GM18909 (cell line): ENCODE results near the gene COL6A2.

Experiments used
- ATAC-seq: cut with Tn5 transposase; IDR thresholded peaks from one replicate; pipeline ENCODE4 v1.9.1; 2021; ENCODE audit warnings: mild to moderate bottlenecking; ENCODE audit not compliant: unreplicated experiment, poor library complexity

The COL6A2 gene

DNA sequence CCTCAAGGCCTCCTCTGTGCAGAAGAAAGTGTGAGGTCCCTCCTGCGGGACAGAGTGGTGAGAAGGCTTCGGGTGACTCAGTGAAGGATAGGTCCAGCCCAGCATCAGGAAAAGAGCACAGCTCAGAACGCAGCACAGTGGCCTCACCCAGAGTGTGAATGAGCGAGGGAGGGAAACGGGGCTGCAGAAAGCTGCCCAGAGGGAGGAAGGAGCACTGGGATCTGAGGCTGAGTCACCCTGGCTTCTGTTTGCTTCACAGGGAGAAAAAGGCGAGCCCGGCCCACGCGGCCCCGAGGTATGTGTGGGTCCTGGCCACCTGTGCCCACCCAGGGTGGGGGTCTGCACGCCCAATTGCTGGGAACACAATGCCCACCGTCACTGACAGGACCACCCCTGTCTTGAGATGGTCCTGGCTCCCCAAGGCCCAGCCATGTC is 24.3 kb downstream of the COL6A2 start:
- no peak for ATAC-seq

DNA sequence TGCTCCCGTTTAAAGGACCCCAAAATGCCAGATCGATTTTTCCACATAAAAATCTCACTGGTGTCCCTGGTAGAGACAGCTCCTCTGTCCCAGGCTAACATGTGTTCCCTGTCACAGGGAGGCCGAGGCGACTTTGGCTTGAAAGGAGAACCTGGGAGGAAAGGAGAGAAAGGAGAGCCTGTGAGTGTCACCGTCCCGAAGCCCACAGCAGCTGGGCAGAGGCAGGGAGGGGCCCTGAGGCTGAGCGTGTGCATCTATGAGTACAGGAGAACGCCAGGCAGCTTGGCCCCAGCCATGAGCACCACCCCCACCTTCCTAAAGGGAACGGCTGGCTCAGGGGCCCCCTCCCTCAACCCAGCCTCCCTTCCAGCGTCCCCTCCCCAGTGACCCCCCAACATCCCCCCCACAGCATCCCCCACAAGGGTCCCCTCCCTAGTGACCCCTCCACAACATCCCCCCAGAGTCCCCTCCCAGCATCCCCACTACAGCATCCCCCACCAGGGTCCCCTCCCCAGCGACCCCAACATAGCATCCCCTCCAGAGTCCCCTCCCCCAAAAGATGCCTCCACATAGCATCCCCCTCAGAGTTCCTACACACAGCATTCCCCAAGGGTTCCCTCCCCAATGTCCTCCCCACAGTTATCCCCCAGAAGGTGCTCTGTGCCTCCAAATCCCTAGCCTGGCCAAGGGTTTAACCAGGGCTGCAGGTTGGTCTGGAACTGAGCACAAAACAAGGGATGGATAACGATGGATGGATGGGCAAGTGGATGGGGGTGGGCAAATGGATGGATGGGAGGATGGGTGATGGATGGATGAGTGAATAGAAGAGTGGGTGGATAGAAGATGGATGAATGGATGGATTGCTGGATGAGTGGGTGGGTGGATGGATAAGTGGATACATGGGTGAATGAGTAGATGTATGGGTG is 25.1 kb downstream of the COL6A2 start:
- no peak for ATAC-seq

DNA sequence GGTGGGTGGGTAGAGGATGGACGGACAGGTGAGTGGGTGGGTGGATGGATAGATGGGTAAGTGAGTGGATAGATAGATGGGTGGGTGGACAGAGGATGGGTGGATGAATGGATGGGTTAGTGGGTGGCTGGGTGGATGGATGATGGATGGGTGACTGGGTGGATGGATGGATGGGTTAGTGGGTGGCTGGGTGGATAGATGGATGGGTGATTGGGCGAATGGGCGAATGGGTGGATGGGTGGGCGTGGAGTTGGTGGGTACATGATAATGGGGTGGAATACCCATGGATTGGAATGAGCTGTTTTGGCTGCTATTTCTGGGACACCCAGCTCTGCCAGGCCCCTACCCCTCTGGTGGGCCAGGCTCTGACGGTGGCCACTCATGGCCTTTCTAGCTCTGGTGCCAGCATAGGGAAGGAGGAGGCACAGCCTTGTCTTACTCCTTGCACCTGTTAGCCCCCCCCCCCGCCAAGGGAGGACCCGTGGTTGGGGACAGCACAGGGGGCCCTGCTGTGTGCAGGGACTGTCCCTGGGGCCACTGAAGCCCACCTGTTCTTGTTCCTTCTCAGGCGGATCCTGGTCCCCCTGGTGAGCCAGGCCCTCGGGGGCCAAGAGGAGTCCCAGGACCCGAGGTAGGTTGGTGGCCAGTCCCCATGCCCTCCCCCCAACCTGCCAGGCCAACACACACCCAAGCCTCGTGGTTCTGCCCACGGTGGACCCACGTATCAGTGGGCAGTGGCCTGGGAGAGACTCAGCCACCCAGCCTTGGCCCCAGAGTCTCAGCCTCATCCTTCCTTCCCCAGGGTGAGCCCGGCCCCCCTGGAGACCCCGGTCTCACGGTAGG is 26.4 kb downstream of the COL6A2 start:
- no peak for ATAC-seq

DNA sequence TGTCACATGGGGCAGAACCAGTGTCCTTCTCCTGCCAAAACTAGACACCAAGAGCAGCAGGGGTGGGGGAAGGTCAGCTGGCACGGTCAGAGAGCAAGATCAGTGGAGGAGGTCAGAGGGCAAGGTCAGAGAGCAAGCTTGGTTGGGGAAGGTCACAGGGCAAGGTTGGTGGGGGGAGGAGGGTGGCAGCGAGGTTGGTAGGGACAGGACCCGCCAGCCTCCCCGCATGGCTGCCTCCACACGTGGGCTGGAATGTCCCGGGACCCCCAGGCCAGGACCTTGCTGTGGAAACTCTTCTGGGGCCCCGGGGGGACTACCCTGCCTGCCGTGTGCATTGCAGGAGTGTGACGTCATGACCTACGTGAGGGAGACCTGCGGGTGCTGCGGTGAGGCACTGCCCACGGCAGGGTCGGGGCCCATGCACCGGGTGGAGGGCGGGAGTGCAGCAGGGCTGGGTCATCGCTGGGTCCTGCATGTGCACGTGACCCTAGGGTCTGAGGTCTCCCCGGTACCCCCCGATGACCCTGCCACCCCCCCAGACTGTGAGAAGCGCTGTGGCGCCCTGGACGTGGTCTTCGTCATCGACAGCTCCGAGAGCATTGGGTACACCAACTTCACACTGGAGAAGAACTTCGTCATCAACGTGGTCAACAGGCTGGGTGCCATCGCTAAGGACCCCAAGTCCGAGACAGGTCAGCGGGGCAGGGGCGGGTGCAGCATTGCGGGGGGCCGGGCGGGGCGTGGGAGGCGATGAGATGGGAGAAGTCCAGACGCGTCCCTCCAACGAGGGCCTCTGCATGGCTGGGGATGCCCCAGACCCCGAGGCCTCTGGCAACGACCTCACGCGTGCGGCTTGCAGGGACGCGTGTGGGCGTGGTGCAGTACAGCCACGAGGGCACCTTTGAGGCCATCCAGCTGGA is 27.3 kb downstream of the COL6A2 start:
- no peak for ATAC-seq

DNA sequence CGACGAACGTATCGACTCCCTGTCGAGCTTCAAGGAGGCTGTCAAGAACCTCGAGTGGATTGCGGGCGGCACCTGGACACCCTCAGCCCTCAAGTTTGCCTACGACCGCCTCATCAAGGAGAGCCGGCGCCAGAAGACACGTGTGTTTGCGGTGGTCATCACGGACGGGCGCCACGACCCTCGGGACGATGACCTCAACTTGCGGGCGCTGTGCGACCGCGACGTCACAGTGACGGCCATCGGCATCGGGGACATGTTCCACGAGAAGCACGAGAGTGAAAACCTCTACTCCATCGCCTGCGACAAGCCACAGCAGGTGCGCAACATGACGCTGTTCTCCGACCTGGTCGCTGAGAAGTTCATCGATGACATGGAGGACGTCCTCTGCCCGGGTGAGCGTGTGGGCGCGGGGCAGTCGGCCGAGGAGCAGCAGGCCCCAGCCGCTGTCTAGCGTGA is 28.0 kb downstream of the COL6A2 start:
- ATAC-seq: no peak

DNA sequence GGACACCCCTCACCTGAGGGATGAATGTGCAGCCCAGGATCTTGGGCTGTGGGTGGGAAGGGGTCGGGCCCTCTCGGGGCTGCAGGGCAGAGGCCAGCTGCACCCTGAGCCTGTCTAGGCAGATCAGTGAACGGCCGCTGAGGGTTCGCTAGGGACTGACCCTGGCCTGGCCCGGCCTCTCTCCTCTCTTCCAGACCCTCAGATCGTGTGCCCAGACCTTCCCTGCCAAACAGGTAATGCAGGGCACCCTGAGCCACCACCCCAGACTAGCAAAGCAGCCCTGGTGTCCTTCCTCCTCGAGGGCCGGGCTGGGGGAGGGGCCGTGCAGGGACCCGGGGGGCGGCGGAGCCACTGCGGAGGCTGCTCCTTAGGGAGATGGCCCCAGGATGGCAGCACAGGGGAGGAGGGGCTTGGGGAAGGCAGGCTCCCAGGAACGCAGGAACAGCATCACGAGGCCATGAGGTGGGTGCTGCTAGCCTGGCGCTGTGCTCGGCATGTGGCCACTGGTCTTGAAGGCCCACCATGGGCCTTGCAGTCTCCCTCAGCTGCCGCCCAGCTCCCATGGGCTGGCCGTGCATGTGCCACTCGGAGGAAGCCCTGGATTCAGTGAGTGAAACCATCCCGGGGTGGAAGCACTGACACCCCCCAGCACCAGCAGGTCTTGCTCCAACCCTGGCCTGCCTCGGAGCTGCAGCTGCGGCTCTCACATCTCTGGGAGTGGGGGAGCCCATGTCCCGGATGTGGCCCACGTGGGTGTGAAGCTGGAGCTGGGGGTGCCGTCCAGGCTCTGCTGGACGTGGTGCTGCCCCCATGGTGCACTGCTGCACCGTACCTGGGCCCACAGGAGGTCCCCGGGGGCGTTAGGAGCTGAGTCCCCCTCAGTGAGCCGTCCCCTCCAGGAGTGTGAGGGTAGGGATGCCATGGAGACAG is 28.7 kb downstream of the COL6A2 start:
- ATAC-seq: no peak

DNA sequence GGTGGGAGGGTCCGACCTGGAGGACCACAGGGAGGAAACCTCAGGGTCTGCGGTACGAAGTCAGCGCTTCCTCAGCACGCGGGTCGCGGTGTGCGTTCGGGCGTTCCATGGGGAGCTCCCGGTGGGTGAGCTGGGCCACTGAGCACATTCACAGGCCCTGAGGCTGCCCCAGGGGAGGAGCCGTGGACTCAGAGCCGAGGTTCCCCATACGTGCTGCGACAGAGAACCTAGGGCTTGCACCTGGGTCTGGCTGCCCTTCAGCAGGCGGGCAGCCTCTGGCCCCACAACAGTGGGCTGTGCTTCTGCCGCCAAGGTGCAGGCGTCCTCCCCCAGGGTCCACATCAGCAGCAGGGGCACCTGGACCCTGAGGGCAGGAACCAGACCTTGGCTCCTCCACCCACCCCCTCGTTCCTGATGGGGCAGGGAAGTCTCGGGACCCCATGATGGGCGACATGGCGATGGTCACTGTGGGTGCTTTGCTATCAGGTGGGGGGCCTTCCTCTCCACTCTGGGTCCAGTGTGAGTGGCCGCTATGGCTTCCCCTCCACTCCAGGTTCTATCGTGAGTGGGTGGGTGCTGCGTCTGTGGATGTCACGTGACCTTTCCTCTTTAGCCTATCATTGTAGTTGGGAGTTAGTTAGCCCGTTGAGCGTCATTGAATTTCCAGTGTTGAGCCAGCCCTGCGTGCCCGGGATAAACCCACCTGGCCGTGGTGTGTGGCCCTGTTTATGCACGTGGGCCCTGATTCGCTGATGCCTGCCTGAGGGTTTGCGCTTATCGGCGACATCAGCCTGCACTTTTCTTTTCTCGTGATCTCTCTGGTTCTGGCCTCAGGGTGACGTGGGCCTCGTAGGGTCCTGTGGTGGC is 29.6 kb downstream of the COL6A2 start:
- ATAC-seq: no peak

DNA sequence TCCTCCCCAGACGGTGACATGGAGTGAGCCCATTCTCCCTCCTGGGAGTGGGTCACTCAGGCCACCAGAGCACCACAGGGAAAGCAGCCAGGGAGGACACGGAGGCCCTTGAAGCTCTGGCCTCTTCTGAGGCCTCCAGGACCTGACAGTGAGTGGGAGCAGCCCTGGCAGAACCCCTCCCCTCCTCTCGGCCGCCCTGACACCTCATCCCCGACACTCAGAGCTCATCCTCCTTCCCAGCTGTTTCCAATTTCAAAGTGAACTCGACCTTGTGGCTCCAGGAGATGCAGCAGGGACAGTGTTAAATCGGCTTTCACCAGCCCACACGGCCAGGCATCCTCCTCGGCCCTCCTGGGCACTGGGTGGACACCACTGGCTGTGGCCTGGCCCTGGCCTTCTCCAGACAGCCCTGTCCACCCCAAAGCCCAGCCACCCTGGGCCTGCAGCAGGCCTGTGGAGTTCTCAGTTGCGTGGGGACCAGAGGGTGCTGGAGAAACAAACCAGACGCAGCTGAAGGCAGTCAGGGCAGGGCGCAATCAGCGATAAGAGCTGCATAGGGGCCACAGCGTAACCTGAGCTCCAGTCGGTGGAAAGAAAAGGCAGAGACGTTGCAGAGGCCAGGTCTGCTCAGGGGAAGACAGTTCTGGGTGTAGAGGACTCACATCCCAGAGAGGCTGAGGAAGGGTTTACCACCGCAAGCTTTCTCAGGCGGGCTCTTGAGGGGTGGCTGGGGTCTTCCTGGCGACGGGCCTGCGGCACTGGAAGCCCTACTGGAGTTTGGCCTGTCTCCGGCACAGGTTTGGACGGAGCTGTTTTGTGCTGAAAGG is 30.4 kb downstream of the COL6A2 start:
- no peak for ATAC-seq

DNA sequence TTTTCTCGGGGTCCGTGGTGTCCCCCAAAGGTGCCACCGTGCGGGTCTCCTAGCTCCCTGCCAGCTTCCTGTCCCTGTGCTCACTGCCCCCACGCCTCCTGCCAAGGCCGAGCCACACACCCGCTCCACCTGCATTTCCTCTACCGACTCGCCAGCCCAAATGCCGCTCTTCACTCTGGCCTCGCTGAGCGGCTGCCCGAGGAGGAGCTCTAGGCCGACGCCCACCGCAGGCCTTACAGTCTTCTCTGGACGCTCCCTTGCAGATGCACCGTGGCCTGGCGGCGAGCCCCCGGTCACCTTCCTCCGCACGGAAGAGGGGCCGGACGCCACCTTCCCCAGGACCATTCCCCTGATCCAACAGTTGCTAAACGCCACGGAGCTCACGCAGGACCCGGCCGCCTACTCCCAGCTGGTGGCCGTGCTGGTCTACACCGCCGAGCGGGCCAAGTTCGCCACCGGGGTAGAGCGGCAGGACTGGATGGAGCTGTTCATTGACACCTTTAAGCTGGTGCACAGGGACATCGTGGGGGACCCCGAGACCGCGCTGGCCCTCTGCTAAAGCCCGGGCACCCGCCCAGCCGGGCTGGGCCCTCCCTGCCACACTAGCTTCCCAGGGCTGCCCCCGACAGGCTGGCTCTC is 31.1 kb downstream of the COL6A2 start:
- no peak for ATAC-seq

DNA sequence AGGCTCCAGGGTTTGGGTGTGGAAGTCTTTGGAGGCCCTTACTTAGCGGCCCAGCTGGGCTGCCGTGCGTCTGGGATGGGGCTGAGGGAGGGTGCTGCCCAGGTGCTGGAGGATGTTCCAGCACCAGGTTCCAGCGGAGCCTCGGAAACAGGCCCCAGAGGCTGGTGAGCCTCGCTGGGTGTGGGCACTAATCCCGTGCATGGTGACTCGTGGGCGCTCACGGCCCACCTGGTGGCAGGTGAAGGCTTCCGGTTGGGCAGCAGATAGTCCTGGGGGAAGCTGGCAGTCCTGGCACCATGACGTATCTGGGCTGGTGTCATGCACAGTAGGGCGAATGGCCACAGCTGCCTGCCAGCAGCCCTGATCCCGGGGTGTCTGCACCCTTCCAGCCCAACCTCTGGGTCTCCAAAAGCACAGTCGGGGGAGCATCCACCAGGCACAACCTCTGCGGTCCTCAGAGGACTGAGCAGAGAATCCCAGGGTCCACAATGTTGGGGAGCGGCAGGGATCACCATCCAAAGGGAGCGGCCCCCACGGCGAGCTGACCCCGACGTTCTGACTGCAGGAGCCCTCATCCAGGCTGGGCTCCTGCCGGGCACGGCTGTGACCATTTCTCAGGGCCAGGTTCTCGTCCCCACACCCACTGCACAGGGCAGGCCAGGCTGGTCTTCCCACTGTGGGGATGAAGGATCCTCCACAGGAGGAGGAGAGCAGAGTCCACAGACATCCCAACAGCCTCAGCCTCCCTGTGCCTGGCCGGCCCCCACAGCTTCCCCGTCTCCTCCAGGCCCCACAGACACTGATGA is 32.1 kb downstream of the COL6A2 start:
- no peak for ATAC-seq

DNA sequence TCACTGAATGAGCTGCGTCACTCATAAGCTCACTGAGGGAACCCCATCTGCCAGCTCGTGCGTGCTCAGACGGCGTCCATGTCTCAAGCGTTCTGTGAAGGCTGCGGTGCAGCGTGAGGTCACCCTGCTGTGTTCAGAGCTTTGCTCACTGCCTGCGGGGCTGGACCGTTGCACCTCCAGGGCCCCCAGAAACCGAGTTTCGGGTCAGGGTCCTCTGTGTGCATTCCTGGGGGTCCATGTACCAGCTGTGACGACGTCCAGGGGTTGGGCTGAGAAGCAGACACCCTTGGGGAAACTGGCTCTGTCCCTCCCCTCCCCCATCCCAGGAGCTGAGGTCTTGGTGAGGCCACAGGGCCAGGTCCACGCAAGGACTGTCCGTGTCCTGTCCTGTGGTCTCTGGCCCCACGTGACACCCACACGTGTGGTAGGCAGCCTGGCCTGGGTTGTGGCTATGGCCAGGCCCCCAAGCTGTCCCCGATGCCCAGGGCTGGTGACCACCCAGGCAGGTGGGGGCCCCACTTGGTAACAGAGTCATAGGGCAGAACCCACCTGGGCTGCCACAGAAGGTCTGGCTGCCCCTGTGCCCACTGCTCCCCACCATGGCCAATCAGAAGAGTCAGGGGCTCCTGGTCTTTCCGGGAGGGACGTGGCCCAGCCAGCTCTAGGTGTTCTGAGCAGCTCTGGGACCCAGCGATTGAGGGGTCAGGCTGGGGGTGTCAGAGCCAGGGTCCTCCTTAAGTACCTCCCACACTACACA is 33.1 kb downstream of the COL6A2 start:
- no peak for ATAC-seq

DNA sequence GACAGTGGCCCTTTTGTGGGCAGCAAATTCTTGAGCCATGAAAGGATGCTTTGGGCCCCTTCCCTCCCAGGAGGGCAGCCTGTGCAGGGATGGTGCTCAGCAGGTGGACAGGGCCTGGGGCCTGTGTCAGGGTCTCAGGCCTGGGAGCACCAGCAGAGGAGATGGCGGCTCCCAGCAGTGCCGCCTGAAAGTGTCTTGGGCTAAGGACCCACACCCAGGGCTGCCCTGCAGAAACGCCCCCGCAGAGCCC is 33.6 kb downstream of the COL6A2 start:
- no peak for ATAC-seq

DNA sequence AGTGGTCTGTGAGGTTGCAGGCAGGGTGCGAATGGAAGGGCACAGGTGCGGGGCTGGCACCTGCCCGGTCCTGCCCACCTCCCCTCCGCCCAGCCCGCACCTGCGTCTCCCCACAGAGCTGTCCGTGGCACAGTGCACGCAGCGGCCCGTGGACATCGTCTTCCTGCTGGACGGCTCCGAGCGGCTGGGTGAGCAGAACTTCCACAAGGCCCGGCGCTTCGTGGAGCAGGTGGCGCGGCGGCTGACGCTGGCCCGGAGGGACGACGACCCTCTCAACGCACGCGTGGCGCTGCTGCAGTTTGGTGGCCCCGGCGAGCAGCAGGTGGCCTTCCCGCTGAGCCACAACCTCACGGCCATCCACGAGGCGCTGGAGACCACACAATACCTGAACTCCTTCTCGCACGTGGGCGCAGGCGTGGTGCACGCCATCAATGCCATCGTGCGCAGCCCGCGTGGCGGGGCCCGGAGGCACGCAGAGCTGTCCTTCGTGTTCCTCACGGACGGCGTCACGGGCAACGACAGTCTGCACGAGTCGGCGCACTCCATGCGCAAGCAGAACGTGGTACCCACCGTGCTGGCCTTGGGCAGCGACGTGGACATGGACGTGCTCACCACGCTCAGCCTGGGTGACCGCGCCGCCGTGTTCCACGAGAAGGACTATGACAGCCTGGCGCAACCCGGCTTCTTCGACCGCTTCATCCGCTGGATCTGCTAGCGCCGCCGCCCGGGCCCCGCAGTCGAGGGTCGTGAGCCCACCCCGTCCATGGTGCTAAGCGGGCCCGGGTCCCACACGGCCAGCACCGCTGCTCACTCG is 34.1 kb downstream of the COL6A2 start:
- ATAC-seq: no peak

DNA sequence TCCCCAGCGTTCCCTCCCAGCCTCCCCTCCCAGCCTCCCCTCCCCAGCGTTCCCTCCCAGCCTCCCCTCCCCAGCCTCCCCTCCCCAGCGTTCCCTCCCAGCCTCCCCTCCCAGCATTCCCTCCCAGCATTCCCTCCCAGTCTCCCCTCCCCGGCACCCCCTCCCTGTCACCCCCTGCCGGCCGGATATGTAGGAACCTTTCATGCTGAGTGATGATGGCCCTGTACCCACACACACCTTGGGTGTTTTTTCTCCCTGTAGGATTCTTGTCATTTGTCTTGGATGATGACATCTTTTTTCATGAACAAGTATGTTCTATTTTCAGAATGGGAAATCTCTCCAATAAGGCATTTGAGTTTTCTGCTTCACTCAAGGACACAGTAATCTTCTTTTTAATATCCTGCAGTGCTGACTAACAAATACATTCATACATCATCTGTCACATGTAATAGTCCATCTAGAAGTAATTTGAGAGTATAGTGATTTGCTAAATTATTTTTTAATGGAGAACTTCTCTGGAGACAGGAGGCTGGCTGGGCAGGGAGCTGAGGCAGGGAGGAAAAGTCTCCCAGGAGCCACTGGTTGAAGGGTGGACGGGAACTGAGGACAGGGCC is 38.0 kb downstream of the COL6A2 start:
- no peak for ATAC-seq
